Measurements from ENCODE around the gene SLAMF8.

SLAMF8 gene

DNA sequence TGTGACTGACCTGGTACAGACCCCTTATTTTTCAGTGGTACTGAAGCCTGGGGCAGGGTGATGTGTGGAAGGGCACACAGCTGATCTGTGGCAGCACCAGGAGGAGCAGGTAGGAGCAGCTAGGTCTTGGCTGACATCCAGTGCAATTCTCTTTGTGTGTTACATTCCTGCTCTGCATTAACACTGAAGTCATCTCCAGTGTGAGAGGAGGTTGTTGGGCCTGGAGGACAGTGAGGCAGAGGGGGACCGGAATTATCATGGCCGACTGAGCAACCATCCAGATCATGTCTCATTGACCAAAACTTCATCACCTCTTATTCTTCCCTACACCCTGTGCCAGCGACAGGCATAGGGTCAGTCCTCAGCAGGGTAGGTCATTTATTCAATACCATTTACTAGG is 1.5 kb downstream of the SLAMF8 start:
- peak in 1 of 2 donors; percentile 13 for DNase-seq (ENCODE audit: low read depth in 2 of 2)
- no peak overlapping the region for H3K4me3 ChIP-seq (replicated peaks in 1 of 2; ENCODE audit: low read depth in 2 of 2, low read length in 2 of 2)
- TF ChIP-seq, protein P1, sequence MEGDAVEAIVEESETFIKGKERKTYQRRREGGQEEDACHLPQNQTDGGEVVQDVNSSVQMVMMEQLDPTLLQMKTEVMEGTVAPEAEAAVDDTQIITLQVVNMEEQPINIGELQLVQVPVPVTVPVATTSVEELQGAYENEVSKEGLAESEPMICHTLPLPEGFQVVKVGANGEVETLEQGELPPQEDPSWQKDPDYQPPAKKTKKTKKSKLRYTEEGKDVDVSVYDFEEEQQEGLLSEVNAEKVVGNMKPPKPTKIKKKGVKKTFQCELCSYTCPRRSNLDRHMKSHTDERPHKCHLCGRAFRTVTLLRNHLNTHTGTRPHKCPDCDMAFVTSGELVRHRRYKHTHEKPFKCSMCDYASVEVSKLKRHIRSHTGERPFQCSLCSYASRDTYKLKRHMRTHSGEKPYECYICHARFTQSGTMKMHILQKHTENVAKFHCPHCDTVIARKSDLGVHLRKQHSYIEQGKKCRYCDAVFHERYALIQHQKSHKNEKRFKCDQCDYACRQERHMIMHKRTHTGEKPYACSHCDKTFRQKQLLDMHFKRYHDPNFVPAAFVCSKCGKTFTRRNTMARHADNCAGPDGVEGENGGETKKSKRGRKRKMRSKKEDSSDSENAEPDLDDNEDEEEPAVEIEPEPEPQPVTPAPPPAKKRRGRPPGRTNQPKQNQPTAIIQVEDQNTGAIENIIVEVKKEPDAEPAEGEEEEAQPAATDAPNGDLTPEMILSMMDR (IDR thresholded peaks at IDR 0.05; ENCODE audit: low read depth, low read length) = no peak

DNA sequence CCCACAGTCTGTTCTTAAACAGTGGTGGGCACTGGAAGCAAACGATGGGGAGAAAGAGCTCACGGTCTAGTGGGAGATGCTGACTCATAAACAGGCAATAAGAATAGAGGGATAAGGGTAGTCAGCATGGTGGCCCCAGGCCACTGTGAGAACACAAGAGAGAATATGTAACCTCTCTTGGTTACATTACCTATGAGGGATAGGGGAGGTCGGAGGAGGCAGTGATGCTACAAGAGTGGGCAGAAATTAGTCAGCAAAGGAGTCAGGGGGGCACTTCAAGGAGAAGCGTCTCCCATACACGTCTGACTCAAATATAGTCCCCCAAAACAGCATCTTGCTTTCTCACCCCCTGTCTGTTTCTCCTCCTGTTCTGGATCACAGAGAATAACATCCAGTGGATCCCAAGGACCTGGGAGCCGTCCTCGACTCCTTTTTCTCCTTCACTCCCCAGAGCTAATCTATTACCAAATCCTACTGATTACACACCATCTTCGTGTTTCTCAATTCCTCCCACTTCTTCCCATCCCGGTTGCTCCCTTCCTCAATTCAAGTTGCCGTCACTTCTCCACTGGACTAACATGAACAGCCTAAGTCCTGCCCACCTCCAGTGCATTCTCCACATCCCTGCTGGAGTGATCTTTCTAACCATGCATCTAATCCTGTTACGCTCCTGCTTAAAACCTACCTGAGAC is 2.1 kb downstream of the SLAMF8 start:
- TF ChIP-seq, protein P1 (IDR thresholded peaks at IDR 0.05; ENCODE audit: low read depth, low read length) = no peak
- no peak for DNase-seq (ENCODE audit: low read depth in 2 of 2)

GRCh38 chr1:159829273-159829634 is 2.6 kb downstream of the SLAMF8 start:
- peak; percentile 10 to 28 for DNase-seq (ENCODE audit: low read depth in 2 of 2)
- H3K4me3 ChIP-seq (replicated peaks in 1 of 2; ENCODE audit: low read depth in 2 of 2, low read length in 2 of 2) = no peak overlapping the region
- TF ChIP-seq, protein P1 (IDR thresholded peaks at IDR 0.05; ENCODE audit: low read depth, low read length) = peak; percentile 34

More for the DNA sequence above, 2.1 kb downstream of the SLAMF8 start:
- no peak overlapping the region for H3K4me3 ChIP-seq (replicated peaks in 1 of 2; ENCODE audit: low read depth in 2 of 2, low read length in 2 of 2)

GRCh38 chr1:159829822-159830465 is 3.3 kb downstream of the SLAMF8 start:
- TF ChIP-seq, protein P1 (IDR thresholded peaks at IDR 0.05; ENCODE audit: low read depth, low read length) = no peak
- DNase-seq (ENCODE audit: low read depth in 2 of 2) = peak; percentile 53 to 78
- no peak overlapping the region for H3K4me3 ChIP-seq (replicated peaks in 1 of 2; ENCODE audit: low read depth in 2 of 2, low read length in 2 of 2)

DNA sequence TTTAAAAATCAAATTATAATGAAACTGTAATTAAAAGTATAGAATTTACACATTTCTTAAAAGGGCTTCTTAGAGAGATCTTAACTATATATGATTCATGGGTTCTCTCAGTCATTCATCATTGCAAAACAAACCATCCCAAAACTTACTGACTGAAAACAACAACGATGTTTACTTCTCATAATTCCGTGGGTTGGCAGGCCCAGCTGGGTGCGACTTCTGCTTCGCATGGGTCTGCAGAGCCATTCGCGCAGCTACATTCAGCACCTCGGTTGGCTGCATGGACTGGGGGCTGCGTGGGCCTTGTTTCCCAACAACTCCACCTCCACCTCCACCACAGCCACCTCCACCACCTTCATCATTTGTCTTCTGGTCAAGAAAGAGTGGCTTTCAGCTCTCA is 4.0 kb downstream of the SLAMF8 start:
- TF ChIP-seq, protein P1 (IDR thresholded peaks at IDR 0.05; ENCODE audit: low read depth, low read length) = no peak

DNA sequence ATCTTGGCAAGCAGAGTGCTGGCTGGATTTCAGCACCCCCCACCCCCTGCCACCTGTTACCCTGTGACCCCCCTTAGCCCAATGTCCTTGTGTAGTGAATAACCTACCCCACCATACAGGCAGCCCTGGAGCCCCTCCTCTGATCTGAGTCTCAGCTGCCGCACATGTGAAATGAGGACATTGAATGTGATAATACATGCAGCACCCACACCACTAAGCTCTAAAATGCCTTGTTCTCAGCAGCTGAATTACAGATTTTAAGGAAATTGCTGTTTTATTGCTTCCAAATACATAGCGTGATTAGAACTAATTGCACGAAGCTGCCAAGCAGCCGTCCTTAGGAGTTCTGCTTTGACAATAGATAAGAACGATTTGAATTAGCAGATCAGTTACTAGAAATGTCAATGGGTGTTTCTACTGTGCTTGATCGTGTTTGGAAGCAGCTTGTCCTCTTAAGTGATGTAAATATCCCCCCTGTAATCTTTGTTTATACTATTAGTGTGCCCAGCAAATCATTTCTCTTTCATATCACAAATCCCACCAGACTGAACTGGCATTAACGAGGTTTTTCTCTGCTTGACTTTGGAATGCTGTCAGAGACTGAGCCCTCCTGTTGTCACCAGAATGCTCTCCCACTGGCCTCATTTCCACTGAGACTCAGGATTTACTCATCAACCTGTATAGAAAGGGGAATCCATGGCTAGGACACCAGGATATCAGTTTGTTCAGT is 4.9 kb downstream of the SLAMF8 start:
- H3K4me3 ChIP-seq (replicated peaks in 1 of 2; ENCODE audit: low read depth in 2 of 2, low read length in 2 of 2) = no peak overlapping the region
- no peak for DNase-seq (ENCODE audit: low read depth in 2 of 2)
- TF ChIP-seq, protein P1 (IDR thresholded peaks at IDR 0.05; ENCODE audit: low read depth, low read length) = no peak

More for the DNA sequence above, 4.0 kb downstream of the SLAMF8 start:
- H3K4me3 ChIP-seq (replicated peaks in 1 of 2; ENCODE audit: low read depth in 2 of 2, low read length in 2 of 2) = no peak overlapping the region
- no peak for DNase-seq (ENCODE audit: low read depth in 2 of 2)

Data from cardiac fibroblast (primary cell).